A549 (cell line): ENCODE data around the gene MTO1. TPM values are rescaled to one million over a fixed set of nuclear protein-coding genes. Genes with fewer than 3 reads are reported as not detected.
"Not testable (repeated sequence)": the region's sequence is repeated elsewhere in the genome, so short reads cannot be mapped to it uniquely, and the experiment has no call there.

Source experiments
- ATAC-seq, 2 experiments: fragments of 200-7000 bp in 1 of 2; fragments of >200 bp in 1 of 2; cut with Nextera tagmentation in 1 of 2; cut with Tn5 transposase in 1 of 2; 3 replicates each; pipeline versions ENCODE4 v1.8.0 to v1.9.1; 2018 to 2020; ENCODE audit warnings: mild to moderate bottlenecking in 1 of 2, moderate library complexity in 1 of 2
- CTCF ChIA-PET: fragments of 300-600 bp; sonication (Branson Sonifier 250); formaldehyde crosslinking; extraction: SDS; loops from one replicate; lab custom pipeline; 2021; ENCODE audit warnings: antibody characterized with exemption, inconsistent platforms; lab: Yijun Ruan, JAX
- POLR2A ChIA-PET: fragments of 350-600 bp; formaldehyde crosslinking; extraction: SDS; loops from one replicate; lab custom pipeline; 2021; ENCODE audit warnings: antibody characterized with exemption, inconsistent platforms; lab: Yijun Ruan, JAX
- DNase-seq, 2 experiments: peaks; one replicate each; pipeline versions ENCODE4 v3.0.0 to v3.0.0-alpha.2; 2011 to 2016; ENCODE audit warnings: low read depth in 1 of 2, low spot score in 1 of 2
- FAIRE-seq: peaks from 2 replicates; lab custom pipeline; 2011; peaks lifted over from hg19 to GRCh38; lab: Jason Lieb, UNC
- H3K27ac ChIP-seq, 2 experiments: fragments of >200 bp; sonication (Bioruptor Twin); formaldehyde crosslinking; 3 replicates each; pipeline ENCODE4 v1.5.1; 2016 to 2017
- H3K4me1 ChIP-seq: fragments of >200 bp; sonication (Bioruptor Twin); formaldehyde crosslinking; 3 replicates; pipeline ENCODE4 v1.6.1; 2016
- H3K4me2 ChIP-seq: fragments of >200 bp; sonication (Bioruptor Twin); formaldehyde crosslinking; 3 replicates; pipeline ENCODE4 v1.6.1; 2016
- H3K4me3 ChIP-seq: fragments of >200 bp; sonication (Bioruptor Twin); formaldehyde crosslinking; 3 replicates; pipeline ENCODE4 v1.5.1; 2016
- H3K9me3 ChIP-seq: fragments of >200 bp; sonication (Bioruptor Twin); formaldehyde crosslinking; 3 replicates; pipeline ENCODE4 v1.6.1; 2016
- BHLHE40 ChIP-seq: IDR thresholded peaks from 2 replicates; pipeline ENCODE4 v1.6.1; 2012; ENCODE audit warnings: low read depth, low read length, inconsistent platforms
- CEBPB ChIP-seq, 2 experiments: fragments of >200 bp in 1 of 2; sonication (Bioruptor Twin) in 1 of 2; formaldehyde crosslinking in 1 of 2; IDR thresholded peaks; 2 replicates each; pipeline ENCODE4 v1.6.1; 2012 to 2016
- CHD2 ChIP-seq: fragments of 150-350 bp; IDR thresholded peaks from 2 replicates; pipeline ENCODE4 v1.6.1; 2014; ENCODE audit warnings: low read length; ENCODE audit not compliant: partially characterized antibody
- EHF ChIP-seq: fragments of 250-450 bp; sonication (Bioruptor Pico); IDR thresholded peaks from 2 replicates; pipeline ENCODE4 v1.5.0; 2020; ENCODE audit warnings: mild to moderate bottlenecking
- FOSB ChIP-seq: fragments of 250-450 bp; sonication (Bioruptor Pico); IDR thresholded peaks from 2 replicates; pipeline ENCODE4 v1.5.0; 2020; ENCODE audit warnings: mild to moderate bottlenecking, moderate library complexity
- FOSL2 ChIP-seq, 2 experiments: fragments of 450-650 bp in 1 of 2; fragments of >200 bp in 1 of 2; sonication (Bioruptor Twin) in 1 of 2; formaldehyde crosslinking; IDR thresholded peaks; 2 replicates each; pipeline versions ENCODE4 v1.5.0 to v1.6.1; 2016 to 2020; ENCODE audit warnings: mild to moderate bottlenecking in 1 of 2, moderate library complexity in 1 of 2
- FOXS1 ChIP-seq: fragments of 250-450 bp; sonication (Bioruptor Pico); IDR thresholded peaks from 2 replicates; pipeline ENCODE4 v1.5.0; 2020; ENCODE audit warnings: mild to moderate bottlenecking, moderate library complexity
- GATA3 ChIP-seq: IDR thresholded peaks from 2 replicates; pipeline ENCODE4 v1.6.1; 2012; ENCODE audit warnings: borderline replicate concordance
- HDAC2 ChIP-seq: fragments of 200-600 bp; sonication (generic); IDR thresholded peaks from 2 replicates; pipeline ENCODE4 v1.6.1; 2016
- HOXA7 ChIP-seq: fragments of 250-450 bp; sonication (Bioruptor Pico); IDR thresholded peaks from 2 replicates; pipeline ENCODE4 v1.5.0; 2020; ENCODE audit warnings: mild to moderate bottlenecking, moderate library complexity
- JUN ChIP-seq, 2 experiments: fragments of >200 bp; sonication (Bioruptor Twin); formaldehyde crosslinking; IDR thresholded peaks; 2 replicates in 1 of 2; 3 replicates in 1 of 2; pipeline ENCODE4 v1.6.1; 2016 to 2017
- KDM1A ChIP-seq: fragments of 200-600 bp; sonication (generic); IDR thresholded peaks from 2 replicates; pipeline ENCODE4 v1.6.1; 2016; ENCODE audit warnings: low read depth, mild to moderate bottlenecking
- MAZ ChIP-seq: fragments of 150-350 bp; IDR thresholded peaks from 2 replicates; pipeline ENCODE4 v1.6.1; 2014; ENCODE audit warnings: antibody characterized with exemption, low read depth, low read length, borderline replicate concordance
- MYC ChIP-seq: IDR thresholded peaks from 2 replicates; pipeline ENCODE4 v1.6.1; 2012; ENCODE audit warnings: mild to moderate bottlenecking, inconsistent platforms, low read length, improper control_type of control experiment, borderline replicate concordance
- NPAS2 ChIP-seq: fragments of 250-450 bp; sonication (Bioruptor Pico); IDR thresholded peaks from 2 replicates; pipeline ENCODE4 v1.8.0; 2022; ENCODE audit warnings: mild to moderate bottlenecking, moderate library complexity, borderline replicate concordance
- POLR2A ChIP-seq: IDR thresholded peaks from 2 replicates; pipeline ENCODE4 v1.6.1; 2012; ENCODE audit warnings: mild to moderate bottlenecking, low read length
- RNF2 ChIP-seq: fragments of 200-600 bp; sonication (generic); IDR thresholded peaks from 2 replicates; pipeline ENCODE4 v1.6.1; 2016; ENCODE audit warnings: low read depth, mild to moderate bottlenecking, antibody characterized with exemption, moderate library complexity, borderline replicate concordance
- ZC3H11A ChIP-seq: fragments of 450-650 bp; IDR thresholded peaks from 2 replicates; pipeline ENCODE4 v1.6.1; 2014; ENCODE audit warnings: antibody characterized with exemption, mild to moderate bottlenecking
- ZFP36 ChIP-seq: fragments of 450-650 bp; IDR thresholded peaks from 2 replicates; pipeline ENCODE4 v1.6.1; 2014; ENCODE audit warnings: borderline replicate concordance; ENCODE audit not compliant: partially characterized antibody
- WGBS: methylation state at CpG from one replicate; pipeline ENCODE4 v1.1.6; 2017; ENCODE audit errors: missing lambda C conversion rate; 5-methylcytosine and 5-hydroxymethylcytosine counted together
- polyA plus RNA-seq, 4 experiments: library from polyadenylated mRNA; depleted of rRNA in 3 of 4; stranded (reverse); fragments of >200 nt; fragmentation: RNase III in 1 of 4; extraction: RNeasy Plus Mini Kit Qiagen cat#74134 plus additional on column Dnase treatment in 1 of 4; gene quantifications; 2 replicates in 3 of 4; 3 replicates in 1 of 4; pipeline ENCODE4 v1.2.3, GENCODE V29; 2011 to 2017
- TF ChIP-seq, protein P1 (sequence below): IDR thresholded peaks from 2 replicates; pipeline ENCODE4 v1.6.1; 2012
- TF ChIP-seq, protein P2 (sequence below): fragments of 250-450 bp; sonication (Bioruptor Pico); IDR thresholded peaks from 2 replicates; pipeline ENCODE4 v1.5.0; 2021; ENCODE audit warnings: mild to moderate bottlenecking, moderate library complexity, borderline replicate concordance
- TF ChIP-seq, protein P3 (sequence below): fragments of 250-450 bp; sonication (Bioruptor Pico); IDR thresholded peaks from 2 replicates; pipeline ENCODE4 v1.5.0; 2020; ENCODE audit warnings: low read depth, mild to moderate bottlenecking, moderate library complexity

The MTO1 gene
- polyA plus RNA-seq, 2 of the 4 experiments (the other 2 are of a cell fraction) = 12.8 to 19.9 TPM

DNA sequence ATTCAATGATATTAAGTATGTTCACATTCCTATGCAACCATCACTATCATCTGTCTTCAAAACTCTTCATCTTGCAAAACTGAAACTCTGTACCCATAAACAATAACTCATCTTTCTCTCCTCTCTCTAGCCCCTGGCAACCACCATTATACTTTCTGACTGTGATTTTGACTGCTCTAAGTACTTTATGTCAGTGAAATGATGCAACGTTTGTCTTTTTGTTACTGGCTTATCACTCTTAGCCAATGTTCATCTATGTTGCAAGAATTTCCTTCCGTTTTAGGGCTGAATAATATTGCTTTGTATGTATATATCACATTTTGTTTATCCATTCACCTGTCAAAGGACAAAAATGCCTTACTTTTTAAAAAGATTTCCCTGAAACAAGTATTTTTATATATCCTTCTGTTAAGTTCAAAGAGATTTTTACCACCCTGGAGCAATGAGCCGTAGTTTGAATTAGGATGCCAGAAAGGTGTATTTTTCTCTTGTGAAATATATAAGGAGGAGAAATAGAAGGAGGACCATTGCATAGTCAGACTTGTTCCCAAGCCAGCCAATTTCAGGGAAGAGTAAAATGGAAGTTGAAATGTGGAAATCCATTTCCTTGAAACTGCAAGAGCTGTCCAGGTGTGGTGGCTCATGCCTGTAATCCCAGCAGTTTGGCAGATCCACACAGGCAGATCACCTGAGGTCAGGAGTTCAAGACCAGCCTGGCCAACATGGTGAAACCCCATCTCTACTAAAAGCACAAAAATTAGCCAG is 5.5 kb upstream of the MTO1 start:
- TF ChIP-seq, protein P1, sequence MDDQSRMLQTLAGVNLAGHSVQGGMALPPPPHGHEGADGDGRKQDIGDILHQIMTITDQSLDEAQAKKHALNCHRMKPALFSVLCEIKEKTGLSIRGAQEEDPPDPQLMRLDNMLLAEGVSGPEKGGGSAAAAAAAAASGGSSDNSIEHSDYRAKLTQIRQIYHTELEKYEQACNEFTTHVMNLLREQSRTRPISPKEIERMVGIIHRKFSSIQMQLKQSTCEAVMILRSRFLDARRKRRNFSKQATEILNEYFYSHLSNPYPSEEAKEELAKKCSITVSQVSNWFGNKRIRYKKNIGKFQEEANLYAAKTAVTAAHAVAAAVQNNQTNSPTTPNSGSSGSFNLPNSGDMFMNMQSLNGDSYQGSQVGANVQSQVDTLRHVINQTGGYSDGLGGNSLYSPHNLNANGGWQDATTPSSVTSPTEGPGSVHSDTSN = no peak
- TF ChIP-seq CEBPB (IDR thresholded peaks at IDR 0.05) = peak; percentile 9 to 59; a peak in 1 of 4 replicates
- WGBS = 31% methylated on average over 3 of the region's 3 CpGs
- ATAC-seq = no peak
- no peak overlapping the region; the same call in 2 of the 3 replicates for H3K4me2 ChIP-seq
- no peaks in the 10 kb centered on the region for H3K9me3 ChIP-seq
- peak overlapping the region in 1 of 2 experiments; percentile 35; a peak in 2 of 6 replicates for H3K27ac ChIP-seq
- H3K4me1 ChIP-seq = no peaks in the 10 kb centered on the region
- no peak overlapping the region for H3K4me3 ChIP-seq
- no peak for FAIRE-seq
- POLR2A ChIA-PET = no interaction called here
- CTCF ChIA-PET = interaction anchor here (0.8 kb wide), 1 partner anchor 154 kb away, joined by 3 read pairs; no protein-coding TSS in a partner anchor
- DNase-seq = peak in 1 of 2 experiments; percentile 12

DNA sequence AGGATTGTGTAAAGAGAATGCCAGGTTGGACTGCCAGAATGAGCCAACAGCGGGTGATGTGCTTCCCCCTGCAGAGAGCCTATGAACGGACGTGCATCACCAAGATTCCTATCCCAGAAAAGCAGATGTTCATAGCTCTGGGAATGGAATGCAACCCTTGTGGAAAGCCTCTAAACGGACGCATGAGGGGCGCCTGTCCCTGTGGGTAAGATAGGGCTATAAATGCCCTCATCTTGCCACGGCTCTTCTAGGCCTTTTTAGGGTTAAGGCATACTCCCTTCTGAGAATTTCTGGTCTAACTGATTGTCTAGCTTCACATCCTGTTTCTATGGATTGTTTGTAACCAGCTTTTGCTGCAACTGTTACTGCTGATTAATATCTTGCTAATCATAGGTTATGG is 2.1 kb upstream of the MTO1 start:
- CTCF ChIA-PET, H3K4me1 ChIP-seq, H3K4me2 ChIP-seq, POLR2A ChIA-PET, FAIRE-seq, DNase-seq, H3K9me3 ChIP-seq, H3K4me3 ChIP-seq, ATAC-seq, H3K27ac ChIP-seq: not testable (repeated sequence)
- WGBS = 91% methylated on average over 7 of the region's 7 CpGs

DNA sequence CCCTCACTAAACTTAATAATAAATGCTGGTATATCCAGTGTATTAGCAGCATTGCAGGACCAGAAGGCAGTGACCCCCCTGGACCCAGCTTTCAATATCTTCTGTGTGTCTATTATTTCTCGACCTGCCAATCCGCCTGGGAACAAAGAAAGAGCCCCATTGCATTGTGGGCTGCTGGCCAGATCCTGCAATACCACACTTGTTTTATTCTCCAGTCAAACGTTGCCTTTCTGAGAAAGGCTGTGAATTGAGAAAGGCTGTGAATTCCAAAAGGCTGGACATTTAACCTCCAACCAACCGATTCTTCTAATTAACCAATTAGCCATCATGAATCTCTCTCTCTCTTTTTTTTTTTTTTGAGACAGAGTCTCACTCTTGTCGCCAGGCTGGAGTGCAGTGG is 1.5 kb upstream of the MTO1 start:
- no peak overlapping the region for H3K27ac ChIP-seq
- H3K9me3 ChIP-seq = no peaks in the 10 kb centered on the region
- FAIRE-seq (no peak), DNase-seq (no peak), ATAC-seq (no peak)
- ChIA-PET CTCF (no interaction called here), POLR2A (interaction anchor here (2.4 kb wide), 1 partner anchor 61 kb away, joined by 18 read pairs; the partner anchor contains the start of gene EEF1A1)
- TF ChIP-seq POLR2A = no peak
- TF ChIP-seq HDAC2 = no peak
- TF ChIP-seq, protein P2, sequence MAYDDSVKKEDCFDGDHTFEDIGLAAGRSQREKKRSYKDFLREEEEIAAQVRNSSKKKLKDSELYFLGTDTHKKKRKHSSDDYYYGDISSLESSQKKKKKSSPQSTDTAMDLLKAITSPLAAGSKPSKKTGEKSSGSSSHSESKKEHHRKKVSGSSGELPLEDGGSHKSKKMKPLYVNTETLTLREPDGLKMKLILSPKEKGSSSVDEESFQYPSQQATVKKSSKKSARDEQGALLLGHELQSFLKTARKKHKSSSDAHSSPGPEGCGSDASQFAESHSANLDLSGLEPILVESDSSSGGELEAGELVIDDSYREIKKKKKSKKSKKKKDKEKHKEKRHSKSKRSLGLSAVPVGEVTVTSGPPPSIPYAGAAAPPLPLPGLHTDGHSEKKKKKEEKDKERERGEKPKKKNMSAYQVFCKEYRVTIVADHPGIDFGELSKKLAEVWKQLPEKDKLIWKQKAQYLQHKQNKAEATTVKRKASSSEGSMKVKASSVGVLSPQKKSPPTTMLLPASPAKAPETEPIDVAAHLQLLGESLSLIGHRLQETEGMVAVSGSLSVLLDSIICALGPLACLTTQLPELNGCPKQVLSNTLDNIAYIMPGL (CRISPR knock-in tag) = no peak
- no peak for TF ChIP-seq MYC
- no peak for TF ChIP-seq GATA3
- no peak for TF ChIP-seq EHF (CRISPR knock-in tag)
- TF ChIP-seq NPAS2 (CRISPR knock-in tag) = no peak
- TF ChIP-seq MAZ = no peak
- TF ChIP-seq ZFP36 = no peak
- no peak for TF ChIP-seq JUN (IDR thresholded peaks at IDR 0.05)
- TF ChIP-seq FOSL2 (IDR thresholded peaks at IDR 0.05) = no peak
- no peak for TF ChIP-seq FOSL2 (CRISPR knock-in tag; IDR thresholded peaks at IDR 0.05)
- no peak for TF ChIP-seq BHLHE40
- no peak overlapping the region for H3K4me2 ChIP-seq
- no peak overlapping the region for H3K4me3 ChIP-seq
- 77% methylated on average over 5 of the region's 5 CpGs for WGBS
- no peaks in the 10 kb centered on the region for H3K4me1 ChIP-seq

DNA sequence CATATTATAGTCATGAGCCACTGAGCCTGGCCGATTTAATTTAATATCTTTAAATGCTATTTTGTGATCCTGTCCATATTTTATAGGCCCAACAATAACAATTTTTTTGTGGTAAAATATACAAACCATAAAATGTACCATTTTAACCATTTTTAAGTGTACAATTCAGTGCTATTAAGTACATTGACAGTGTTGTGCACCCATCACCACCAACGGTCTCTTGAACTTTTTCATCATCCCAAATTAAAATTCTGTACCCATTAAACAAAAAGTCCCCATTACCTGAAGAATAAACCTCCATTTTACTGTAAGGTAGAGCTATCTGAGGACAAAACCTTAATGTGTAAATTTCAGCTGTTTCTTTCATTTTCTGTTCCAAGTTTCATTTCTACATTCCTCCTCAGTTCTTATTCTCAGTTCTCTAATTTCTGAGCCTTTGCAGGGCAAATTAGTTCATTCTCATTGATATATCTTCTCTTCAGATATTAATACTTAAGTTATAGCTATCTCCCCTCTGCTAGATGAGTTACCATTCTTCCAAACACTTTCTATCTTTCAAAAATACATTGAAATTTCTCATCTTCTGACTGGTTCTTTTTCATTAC is 10.3 kb downstream of the MTO1 start:
- CTCF ChIA-PET = interaction anchor here (1.1 kb wide), 1 partner anchor 13 kb away, joined by 3 read pairs; no protein-coding TSS in a partner anchor
- no peak for ATAC-seq
- TF ChIP-seq FOXS1 (CRISPR knock-in tag) = no peak
- TF ChIP-seq RNF2 = no peak
- TF ChIP-seq ZFP36 = no peak
- TF ChIP-seq HOXA7 = no peak
- TF ChIP-seq, protein P3, sequence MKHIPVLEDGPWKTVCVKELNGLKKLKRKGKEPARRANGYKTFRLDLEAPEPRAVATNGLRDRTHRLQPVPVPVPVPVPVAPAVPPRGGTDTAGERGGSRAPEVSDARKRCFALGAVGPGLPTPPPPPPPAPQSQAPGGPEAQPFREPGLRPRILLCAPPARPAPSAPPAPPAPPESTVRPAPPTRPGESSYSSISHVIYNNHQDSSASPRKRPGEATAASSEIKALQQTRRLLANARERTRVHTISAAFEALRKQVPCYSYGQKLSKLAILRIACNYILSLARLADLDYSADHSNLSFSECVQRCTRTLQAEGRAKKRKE = no peak
- no peak for TF ChIP-seq KDM1A
- TF ChIP-seq FOSB (CRISPR knock-in tag) = no peak
- TF ChIP-seq, protein P2 (CRISPR knock-in tag) = no peak
- no peak for TF ChIP-seq ZC3H11A
- TF ChIP-seq CHD2 = no peak

More for the DNA sequence above, 10.3 kb downstream of the MTO1 start:
- no peaks in the 10 kb centered on the region for H3K9me3 ChIP-seq
- H3K4me2 ChIP-seq = no peak overlapping the region
- DNase-seq = no peak
- no peak overlapping the region for H3K4me3 ChIP-seq
- 70% methylated on average over 2 of the region's 2 CpGs for WGBS
- POLR2A ChIA-PET = no interaction called here
- no peak overlapping the region for H3K27ac ChIP-seq
- no peak for FAIRE-seq
- no peaks in the 10 kb centered on the region for H3K4me1 ChIP-seq
